Spleen (tissue), 7 donors: ENCODE measurements around the gene TNRC6A.

Source experiments
- POLR2A ChIP-seq, 3 donors: fragments of 450-650 bp; IDR thresholded peaks; one replicate each; pipeline ENCODE4 v1.5.1; 2017; ENCODE audit warnings: antibody characterized with exemption in 3 of 3, mild to moderate bottlenecking in 1 of 3
- TF ChIP-seq, protein P1 (sequence below), 11 experiments: fragments of 200-600 bp in 7 of 11; fragments of 450-650 bp in 4 of 11; sonication (generic) in 4 of 11; IDR thresholded peaks in 8 of 11; conservative IDR thresholded peaks in 3 of 11; 1 replicate in 7 of 11; 2 replicates in 4 of 11; pipeline versions ENCODE4 v1.4.0 to v1.8.0; 2016 to 2021; ENCODE audit warnings: antibody characterized with exemption in 11 of 11, inconsistent platforms in 4 of 11, mild to moderate bottlenecking in 1 of 11
- donor health status: DM: no; HTN: no; CAD: no; lungs with moderate emphysema.
- donor health status: DM: no; HTN: no; CAD: no.
- donor health status: DM: no; HTN: no; CAD: no.

DNA sequence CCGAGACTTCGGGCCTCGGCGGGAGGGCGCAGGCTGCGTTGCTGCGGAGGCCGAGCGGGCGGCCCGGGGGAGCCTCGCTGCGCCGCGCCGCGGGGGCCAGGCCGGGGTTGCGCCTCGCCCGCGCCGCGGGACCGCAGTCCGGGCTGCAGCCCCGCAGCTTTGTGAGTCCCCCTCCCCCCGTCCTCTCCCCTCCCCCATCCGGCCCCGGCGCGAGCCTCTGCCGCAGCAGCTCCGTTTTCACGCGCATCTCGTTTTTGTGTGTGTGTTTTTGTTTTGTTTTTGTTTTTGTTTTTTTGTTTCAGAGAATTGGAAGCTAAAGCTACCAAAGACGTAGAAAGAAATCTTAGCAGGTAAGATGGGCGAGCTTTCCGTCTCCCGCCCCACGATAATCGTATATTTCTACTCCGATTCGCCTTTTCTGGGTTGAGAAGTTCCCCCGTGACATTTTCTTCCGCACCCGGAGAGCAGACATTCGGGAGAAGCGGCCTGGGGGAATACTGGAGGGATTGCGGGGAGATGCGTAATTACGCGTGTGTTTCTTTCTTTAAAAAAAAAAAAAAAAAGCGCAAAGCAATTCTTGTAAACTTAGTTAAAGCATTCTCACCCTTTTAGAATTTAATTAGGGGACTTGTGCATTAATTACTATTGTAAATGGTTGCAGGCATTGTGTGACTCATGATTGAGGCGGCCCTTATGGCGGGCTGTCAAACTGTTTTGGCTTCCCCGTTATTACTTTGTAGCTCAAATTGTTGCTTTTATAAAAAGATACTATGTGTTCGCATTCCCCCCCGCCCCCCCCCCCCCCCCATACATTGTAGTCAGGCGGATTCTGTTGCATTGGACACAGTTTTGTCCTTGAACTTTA lies 732 bp downstream of the TNRC6A start:
- TF ChIP-seq, protein P1, sequence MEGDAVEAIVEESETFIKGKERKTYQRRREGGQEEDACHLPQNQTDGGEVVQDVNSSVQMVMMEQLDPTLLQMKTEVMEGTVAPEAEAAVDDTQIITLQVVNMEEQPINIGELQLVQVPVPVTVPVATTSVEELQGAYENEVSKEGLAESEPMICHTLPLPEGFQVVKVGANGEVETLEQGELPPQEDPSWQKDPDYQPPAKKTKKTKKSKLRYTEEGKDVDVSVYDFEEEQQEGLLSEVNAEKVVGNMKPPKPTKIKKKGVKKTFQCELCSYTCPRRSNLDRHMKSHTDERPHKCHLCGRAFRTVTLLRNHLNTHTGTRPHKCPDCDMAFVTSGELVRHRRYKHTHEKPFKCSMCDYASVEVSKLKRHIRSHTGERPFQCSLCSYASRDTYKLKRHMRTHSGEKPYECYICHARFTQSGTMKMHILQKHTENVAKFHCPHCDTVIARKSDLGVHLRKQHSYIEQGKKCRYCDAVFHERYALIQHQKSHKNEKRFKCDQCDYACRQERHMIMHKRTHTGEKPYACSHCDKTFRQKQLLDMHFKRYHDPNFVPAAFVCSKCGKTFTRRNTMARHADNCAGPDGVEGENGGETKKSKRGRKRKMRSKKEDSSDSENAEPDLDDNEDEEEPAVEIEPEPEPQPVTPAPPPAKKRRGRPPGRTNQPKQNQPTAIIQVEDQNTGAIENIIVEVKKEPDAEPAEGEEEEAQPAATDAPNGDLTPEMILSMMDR (IDR thresholded peaks at IDR 0.05 in 8 of 11, conservative IDR thresholded peaks at IDR 0.05 in 3 of 11), result no peak
- no peak for TF ChIP-seq POLR2A (IDR thresholded peaks at IDR 0.05)
